Muscle of leg (tissue), 11 donors: ENCODE results near the gene ACD. TPM values are rescaled to one million over a fixed set of nuclear protein-coding genes. Genes with fewer than 3 reads are reported as not detected.

Experiments
- DNase-seq: peaks from one replicate; pipeline ENCODE4 v3.0.0; 2013
- H3K27ac ChIP-seq: one replicate; pipeline ENCODE4 v1.5.1; 2013; ENCODE audit warnings: mild to moderate bottlenecking, low read length, control low read depth
- H3K27me3 ChIP-seq: one replicate; pipeline ENCODE4 v1.6.1; 2013; ENCODE audit warnings: low read length; ENCODE audit not compliant: control insufficient read depth, insufficient read depth
- H3K36me3 ChIP-seq: one replicate; pipeline ENCODE4 v1.6.1; 2013; ENCODE audit warnings: low read length; ENCODE audit not compliant: control insufficient read depth, insufficient read depth
- H3K4me1 ChIP-seq: one replicate; pipeline ENCODE4 v1.6.1; 2013; ENCODE audit warnings: low read length; ENCODE audit not compliant: control insufficient read depth, insufficient read depth
- H3K4me3 ChIP-seq: one replicate; pipeline ENCODE4 v1.5.1; 2013; ENCODE audit warnings: low read length, control low read depth
- H3K9me3 ChIP-seq: replicated peaks from 2 replicates; pipeline ENCODE4 v1.6.1; 2013; ENCODE audit warnings: low read depth, low read length; ENCODE audit not compliant: control insufficient read depth
- WGBS: methylation state at CpG from one replicate; pipeline ENCODE4 v1.1.5; 2013; ENCODE audit warnings: missing lambda C conversion rate; ENCODE audit not compliant: insufficient coverage; 5-methylcytosine and 5-hydroxymethylcytosine counted together
- polyA plus RNA-seq, 8 donors: library from polyadenylated mRNA; unstranded; fragments of 120-200 nt; gene quantifications; one replicate each; pipeline versions ENCODE4 v1.2.1 to v1.2.3, GENCODE V29; 2013; ENCODE audit warnings: inconsistent platforms in 1 of 8, low replicate concordance in 1 of 8; ENCODE audit not compliant: insufficient read length in 8 of 8, insufficient read depth in 1 of 8
- total RNA-seq: library from RNA; stranded (reverse); fragments of 120-200 nt; gene quantifications from one replicate; pipeline ENCODE4 v1.2.4, GENCODE V29; 2013

Gene ACD
- total and polyA plus RNA-seq, 9 donors: 13.7 to 19.3 (median 15.7) TPM

DNA sequence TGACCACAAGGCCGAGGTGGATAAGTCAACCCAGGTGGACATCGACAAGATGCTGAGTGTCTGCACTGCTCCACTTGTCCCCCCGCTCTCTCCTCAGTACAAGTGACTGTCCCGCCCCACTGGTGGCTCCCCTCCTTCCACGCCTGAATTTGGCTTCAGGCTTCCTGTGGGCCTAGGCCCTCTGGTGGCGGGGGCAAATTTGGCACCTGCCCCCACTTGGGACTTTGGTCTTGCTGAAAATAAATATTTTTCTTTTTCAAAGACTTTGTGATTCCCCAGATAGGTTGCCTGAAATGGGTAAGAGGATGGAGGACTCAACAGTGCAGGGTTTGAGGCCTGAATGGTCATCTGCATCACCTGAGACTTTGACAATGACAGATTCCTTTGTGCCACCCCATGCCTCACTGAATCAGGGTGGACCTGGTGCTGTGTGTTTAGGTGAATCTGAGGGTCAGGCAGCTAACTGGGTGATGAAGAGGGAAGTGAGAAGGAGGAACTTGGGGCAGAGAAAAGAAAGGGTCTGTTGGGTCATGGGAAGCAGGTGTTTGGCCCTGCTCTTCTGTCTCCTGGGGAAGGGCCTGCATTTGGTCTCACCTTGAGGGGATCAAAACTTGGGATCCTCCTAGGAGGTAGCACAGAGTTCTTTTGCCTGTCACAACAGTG, 8.6 kb upstream of the ACD start:
- H3K4me1 ChIP-seq: peaks cover 35% of the 10 kb centered on the region
- H3K27me3 ChIP-seq: no peaks in the 10 kb centered on the region
- no peak overlapping the region for H3K4me3 ChIP-seq
- peaks cover 8% of the 10 kb centered on the region for H3K36me3 ChIP-seq
- DNase-seq: no peak
- H3K27ac ChIP-seq: no peak overlapping the region
- WGBS: 95% methylated on average over 3 of the region's 6 CpGs
- no peaks in the 10 kb centered on the region for H3K9me3 ChIP-seq

DNA sequence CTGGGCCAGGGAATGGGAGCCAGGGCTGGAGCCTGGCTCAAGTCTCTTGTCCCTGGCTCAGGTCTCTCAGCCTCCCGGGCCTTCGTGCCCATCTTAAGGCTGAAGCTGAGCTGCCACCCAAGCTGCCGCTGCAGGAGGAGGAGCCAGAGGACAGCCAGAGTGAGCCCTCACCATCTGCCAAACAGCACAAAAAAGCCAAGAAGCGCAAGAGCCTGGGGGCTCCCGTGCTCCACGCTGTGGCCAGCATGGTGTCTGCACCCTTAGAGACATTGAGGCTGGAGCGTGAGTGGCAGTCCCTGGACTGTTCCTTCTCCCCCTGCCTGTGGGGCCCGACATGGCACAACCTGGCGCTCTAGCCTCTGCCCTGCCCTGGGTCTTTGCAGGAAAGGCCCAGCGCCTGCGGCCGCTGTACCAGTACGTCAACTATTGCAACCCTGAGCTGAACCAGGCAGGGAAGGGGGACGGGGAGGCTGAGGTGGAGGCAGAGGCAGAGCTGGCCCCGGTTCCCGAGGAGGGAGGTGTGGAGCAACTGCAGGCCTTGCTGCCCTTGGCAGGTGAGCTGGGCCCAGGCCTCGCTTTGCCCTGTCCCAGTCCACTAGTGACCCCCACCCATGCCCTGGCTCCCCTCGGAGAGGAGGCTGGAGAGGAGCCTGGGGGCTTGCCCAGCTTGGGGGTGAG, 7.9 kb upstream of the ACD start:
- DNase-seq: peak; percentile 94
- peaks cover 29% of the 10 kb centered on the region for H3K4me1 ChIP-seq
- peaks cover 15% of the 10 kb centered on the region for H3K36me3 ChIP-seq
- WGBS: 7% methylated on average over 14 of the region's 18 CpGs
- H3K27ac ChIP-seq: peak overlapping the region; percentile 81
- no peaks in the 10 kb centered on the region for H3K27me3 ChIP-seq
- no peak overlapping the region for H3K4me3 ChIP-seq
- no peaks in the 10 kb centered on the region for H3K9me3 ChIP-seq

DNA sequence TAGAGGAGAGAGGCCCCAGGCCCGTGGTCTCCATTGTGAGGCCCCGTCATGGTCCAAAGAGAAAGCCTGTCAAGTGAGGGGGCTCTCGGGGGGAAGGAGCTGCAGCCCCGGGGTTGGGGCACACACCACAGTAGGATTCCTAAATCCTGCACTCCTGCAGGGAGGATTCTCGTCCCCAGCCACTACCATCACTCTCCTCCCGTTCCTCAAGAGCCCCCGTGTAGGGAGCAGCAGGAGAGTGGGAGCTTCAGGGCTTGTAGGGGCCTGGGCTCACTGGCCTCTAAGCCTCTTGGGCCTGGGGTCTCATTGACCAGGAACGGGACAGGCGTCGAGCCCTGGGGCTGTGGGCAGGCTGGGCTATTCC, 7.4 kb upstream of the ACD start:
- peak overlapping the region; percentile 81 for H3K27ac ChIP-seq
- H3K4me1 ChIP-seq: peaks cover 27% of the 10 kb centered on the region
- WGBS: 18% methylated on average over 5 of the region's 10 CpGs
- peak overlapping the region; percentile 67 for H3K4me3 ChIP-seq
- no peaks in the 10 kb centered on the region for H3K27me3 ChIP-seq
- DNase-seq: no peak
- peaks cover 19% of the 10 kb centered on the region for H3K36me3 ChIP-seq
- no peaks in the 10 kb centered on the region for H3K9me3 ChIP-seq

DNA sequence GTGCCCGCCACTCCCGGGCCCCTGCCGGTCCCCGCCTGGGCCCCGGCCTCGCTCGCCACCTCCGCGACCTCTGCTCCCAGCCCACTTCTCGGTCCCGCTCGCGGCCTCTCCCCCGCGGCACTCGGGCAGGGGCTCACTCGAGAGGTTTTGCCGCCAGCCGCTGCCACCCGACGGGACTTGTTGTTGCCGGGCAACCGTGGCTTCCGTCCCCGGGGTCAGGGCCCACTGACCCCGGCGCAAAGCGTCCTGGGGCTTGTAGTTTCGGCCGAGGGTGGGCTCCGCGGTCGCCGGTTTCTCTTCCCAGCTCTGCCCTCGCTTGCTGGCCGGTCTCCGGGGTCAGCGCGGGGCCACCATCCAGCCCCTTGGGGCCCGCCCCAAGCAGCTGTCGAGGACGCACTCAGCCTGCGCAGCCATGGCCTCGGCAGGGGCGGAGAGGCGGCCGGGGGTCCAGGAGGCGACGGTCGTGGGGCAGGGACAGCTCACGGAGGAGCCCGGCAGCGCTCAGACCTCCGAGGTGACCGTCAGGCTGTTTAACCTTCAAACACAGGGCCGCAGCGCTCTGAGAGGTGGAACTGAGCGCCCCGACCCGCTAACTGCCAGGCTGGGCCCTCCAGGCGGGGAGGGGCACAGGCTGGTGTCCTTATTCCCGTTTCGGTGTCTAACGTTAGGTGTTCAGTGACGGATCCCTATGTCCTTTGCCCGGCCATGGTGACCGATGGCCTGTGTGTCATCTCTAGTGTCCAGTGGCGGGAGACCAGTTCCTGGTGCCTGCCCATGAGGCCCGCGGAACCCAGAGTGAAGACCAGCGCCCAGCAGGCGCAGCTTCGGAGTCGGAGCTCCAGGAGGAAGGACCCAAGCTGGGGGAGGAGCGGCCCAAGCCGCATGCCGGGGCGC, 6.7 kb upstream of the ACD start, which contains the start of the genes C16orf86 and ENKD1:
C16orf86 (plus strand) TSS at position 256 of the 894 bp plus-strand sequence; CDS start at position 413, 157 bp downstream.
ENKD1 (minus strand) TSS at position 192 of the 894 bp plus-strand sequence. CDS start 308 bp downstream, outside the sequence.
- Histone ChIP-seq H3K4me1 (peaks cover 27% of the 10 kb centered on the region), H3K27me3 (no peaks in the 10 kb centered on the region), H3K36me3 (peaks cover 20% of the 10 kb centered on the region), H3K4me3 (peak within 1 kb of the TSS; percentile 67), H3K9me3 (no peaks in the 10 kb centered on the region), H3K27ac (peak within 1 kb of the TSS; percentile 81)
- peak; percentile 89 for DNase-seq
- 6% methylated on average over 77 of the region's 78 CpGs for WGBS

DNA sequence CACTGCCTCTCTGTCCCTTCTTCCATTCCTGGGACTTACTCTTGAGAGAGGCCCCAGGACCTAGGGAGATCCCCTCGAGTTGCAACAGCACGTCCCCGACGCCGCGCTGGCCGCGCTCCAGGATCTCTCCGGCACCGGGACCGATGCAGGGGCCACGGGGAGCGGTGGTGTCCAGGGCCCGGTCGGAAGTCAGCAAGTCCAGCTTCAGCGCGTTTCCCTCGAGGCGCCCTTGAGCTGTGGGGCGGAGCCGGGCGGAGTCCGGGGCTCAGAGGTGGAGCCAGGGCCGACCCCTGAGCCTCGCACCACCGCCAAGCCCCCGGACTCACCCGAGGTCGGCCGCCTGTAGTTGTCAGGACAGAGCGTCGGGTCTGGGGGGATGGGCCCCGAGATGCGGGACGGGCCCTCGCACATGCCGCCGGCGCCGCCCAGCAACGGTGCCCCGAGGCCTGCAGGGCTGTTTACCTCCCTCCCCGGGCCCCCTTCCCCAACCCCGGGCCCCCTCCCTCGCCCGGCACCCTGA, 6.0 kb upstream of the ACD start:
- under 1% methylated on average over 44 of the region's 46 CpGs for WGBS
- peak; percentile 44 for DNase-seq

DNA sequence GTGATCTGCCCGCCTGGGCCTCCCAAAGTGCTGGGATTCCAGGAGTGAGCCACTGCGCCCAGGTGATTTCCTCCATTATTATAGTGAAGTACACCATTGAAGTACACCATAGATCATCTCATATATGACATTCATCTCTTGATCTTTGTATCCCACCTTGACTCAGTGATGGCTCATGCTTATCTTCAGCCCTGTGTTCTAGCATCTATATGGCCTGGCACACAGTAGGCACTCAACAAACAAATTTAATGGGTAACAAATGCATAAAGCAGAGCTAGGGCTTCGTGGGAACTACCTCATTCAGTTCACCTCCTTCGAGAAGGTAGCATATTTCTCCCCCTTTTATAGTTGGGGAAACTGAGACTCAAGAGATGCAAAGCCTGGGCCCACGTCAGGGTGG, 5.5 kb upstream of the ACD start:
- DNase-seq: no peak
- peaks cover 34% of the 10 kb centered on the region for H3K4me1 ChIP-seq
- H3K9me3 ChIP-seq: no peaks in the 10 kb centered on the region
- peaks cover 20% of the 10 kb centered on the region for H3K36me3 ChIP-seq
- peak overlapping the region; percentile 67 for H3K4me3 ChIP-seq
- no peaks in the 10 kb centered on the region for H3K27me3 ChIP-seq
- no peak overlapping the region for H3K27ac ChIP-seq
- 83% methylated on average over 1 of the region's 5 CpGs for WGBS

More for the DNA sequence above, 6.0 kb upstream of the ACD start:
- Histone ChIP-seq H3K9me3 (no peaks in the 10 kb centered on the region), H3K4me3 (peak overlapping the region; percentile 67), H3K4me1 (peaks cover 32% of the 10 kb centered on the region), H3K36me3 (peaks cover 20% of the 10 kb centered on the region), H3K27me3 (no peaks in the 10 kb centered on the region), H3K27ac (no peak overlapping the region)

DNA sequence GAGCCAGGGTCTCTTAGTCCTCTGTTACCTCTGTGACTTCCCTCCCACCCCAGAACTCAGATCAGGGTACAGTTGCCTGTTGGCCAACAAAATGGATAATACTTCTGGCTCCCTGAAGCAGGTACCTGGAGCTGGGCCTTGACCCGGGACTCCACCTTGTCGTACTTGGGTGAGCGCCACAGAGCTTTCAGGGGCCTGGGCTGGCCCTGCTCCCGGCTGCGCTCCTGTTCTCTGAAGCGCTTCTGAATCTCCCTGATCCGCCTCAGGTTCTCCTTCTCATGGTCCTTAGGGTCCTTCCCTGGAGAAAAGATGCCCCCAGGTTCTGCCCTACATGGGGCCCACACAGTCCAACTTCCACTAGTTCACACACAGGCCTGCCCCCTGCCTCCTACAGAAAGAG, 4.8 kb upstream of the ACD start:
- WGBS: 91% methylated on average over 7 of the region's 7 CpGs
- no peak overlapping the region for H3K27ac ChIP-seq
- no peak for DNase-seq

DNA sequence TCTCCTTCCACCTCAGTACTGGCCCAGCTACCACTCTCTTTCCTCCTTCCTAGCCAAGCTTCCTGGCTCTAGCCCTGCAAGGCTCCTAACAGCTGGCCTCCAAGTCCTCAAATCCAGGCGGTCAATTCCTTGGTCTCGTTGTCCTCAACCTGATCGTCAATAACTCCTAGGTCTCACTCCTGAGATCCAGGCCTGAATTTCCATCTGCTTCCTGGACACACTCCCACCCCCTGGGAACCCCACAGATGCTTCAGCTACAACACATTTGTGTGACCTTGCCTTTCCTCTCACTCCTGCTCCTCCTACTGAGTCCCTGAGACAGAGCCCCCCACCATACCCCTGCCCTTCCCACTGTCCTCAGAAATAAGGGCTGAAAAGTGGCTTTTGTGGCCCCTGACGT, 4.2 kb upstream of the ACD start:
- H3K4me3 ChIP-seq: no peak overlapping the region
- peaks cover 20% of the 10 kb centered on the region for H3K36me3 ChIP-seq
- 45% methylated on average over 4 of the region's 4 CpGs for WGBS
- H3K9me3 ChIP-seq: no peaks in the 10 kb centered on the region
- DNase-seq: peak; percentile 43
- peaks cover 40% of the 10 kb centered on the region for H3K4me1 ChIP-seq
- no peaks in the 10 kb centered on the region for H3K27me3 ChIP-seq
- no peak overlapping the region for H3K27ac ChIP-seq

More for the DNA sequence above, 4.8 kb upstream of the ACD start:
- Histone ChIP-seq H3K27me3 (no peaks in the 10 kb centered on the region), H3K9me3 (no peaks in the 10 kb centered on the region), H3K4me1 (peaks cover 34% of the 10 kb centered on the region), H3K4me3 (no peak overlapping the region), H3K36me3 (peaks cover 20% of the 10 kb centered on the region)

DNA sequence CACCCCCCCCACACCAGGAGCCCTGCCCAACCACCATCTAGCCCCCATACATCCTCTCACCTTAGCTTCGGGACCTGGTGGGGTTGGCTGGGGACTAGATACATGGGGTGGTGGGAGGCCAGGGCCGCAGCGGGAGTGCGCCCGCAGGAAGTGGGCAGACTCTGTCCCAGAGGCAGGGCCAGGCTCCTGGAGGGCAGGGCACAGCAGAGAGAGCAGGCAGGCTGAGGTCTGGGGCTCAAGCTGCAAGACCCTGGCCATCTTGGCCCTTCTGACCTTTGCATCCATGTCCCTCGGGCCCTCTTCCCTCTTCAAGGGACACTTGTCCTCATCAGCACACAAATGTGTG, 3.8 kb upstream of the ACD start:
- H3K27ac ChIP-seq: no peak overlapping the region
- peaks cover 21% of the 10 kb centered on the region for H3K36me3 ChIP-seq
- H3K27me3 ChIP-seq: no peaks in the 10 kb centered on the region
- peaks cover 44% of the 10 kb centered on the region for H3K4me1 ChIP-seq
- no peaks in the 10 kb centered on the region for H3K9me3 ChIP-seq
- no peak for DNase-seq
- WGBS: 86% methylated on average over 5 of the region's 6 CpGs
- no peak overlapping the region for H3K4me3 ChIP-seq
